HG03439 (cell line): ENCODE measurements around the gene ALPP.

Experiments used
- ATAC-seq: cut with Tn5 transposase; IDR thresholded peaks from one replicate; pipeline ENCODE4 v1.9.1; 2021; ENCODE audit warnings: mild to moderate bottlenecking, moderate library complexity; ENCODE audit not compliant: unreplicated experiment

ALPP gene

GRCh38 chr2:232340171-232340935 is 38.2 kb upstream of the ALPP start:
- ATAC-seq: no peak

DNA sequence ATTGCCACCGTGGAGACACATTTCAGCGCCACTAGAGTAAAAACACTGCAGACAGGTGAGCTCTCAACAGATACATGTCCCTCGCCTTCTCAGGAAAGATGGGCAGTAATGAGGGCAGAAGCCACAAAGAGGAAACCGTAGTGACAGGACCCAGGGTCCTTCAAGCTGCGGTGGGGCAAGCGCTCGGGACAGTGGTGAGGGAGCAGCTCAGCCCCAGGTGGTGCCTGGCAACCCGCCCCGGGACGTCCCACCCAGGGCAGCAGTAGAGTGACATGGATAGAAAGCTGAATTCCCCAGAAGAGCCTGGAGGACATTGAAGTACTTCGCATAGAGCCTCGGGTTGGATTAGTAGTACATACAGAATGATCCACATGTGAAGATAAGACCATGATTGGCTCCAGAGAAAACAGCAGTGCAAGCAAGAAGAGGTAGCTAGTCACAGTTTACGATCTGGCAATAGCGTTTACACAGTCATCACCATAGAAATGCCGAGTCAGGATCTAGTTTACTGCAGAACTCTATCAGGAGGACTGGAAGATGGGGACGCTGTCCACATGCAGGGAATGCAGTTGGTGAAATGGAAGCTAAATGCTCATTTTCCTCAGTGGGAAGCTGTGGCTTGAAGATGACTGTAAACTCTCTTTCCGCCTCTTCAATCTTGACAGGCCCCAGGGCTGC is 37.4 kb upstream of the ALPP start:
- ATAC-seq: no peak

GRCh38 chr2:232341739-232342126 is 36.8 kb upstream of the ALPP start:
- no peak for ATAC-seq

- ATAC-seq: no peak
These were observed 35.7 kb upstream of the ALPP start for GRCh38 chr2:232342635-232343565.

DNA sequence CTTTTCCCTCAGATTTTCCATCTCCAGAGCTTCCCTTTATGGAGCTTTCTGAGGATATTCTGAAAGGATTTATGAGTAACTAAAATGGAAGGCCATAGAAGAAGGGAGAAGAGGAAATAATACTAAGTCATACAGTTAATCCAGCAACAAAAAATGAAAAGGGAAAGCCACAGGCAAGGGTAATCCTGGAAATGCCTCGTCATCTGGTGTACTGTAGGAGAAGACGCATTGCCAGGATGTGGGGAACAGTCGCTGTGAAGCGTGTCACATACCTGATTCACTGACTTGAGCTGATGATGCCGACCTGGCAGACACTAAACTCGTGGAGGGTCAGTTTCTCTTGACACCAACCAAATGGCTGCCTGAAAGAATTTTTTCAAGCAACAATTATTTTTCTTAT is 34.7 kb upstream of the ALPP start:
- ATAC-seq: no peak

- ATAC-seq: no peak
These were observed 33.3 kb upstream of the ALPP start for GRCh38 chr2:232345251-232345650.

- no peak for ATAC-seq
These were observed 31.2 kb upstream of the ALPP start for GRCh38 chr2:232347369-232347768.

- no peak for ATAC-seq
These were observed 29.6 kb upstream of the ALPP start for GRCh38 chr2:232348936-232349335.

DNA sequence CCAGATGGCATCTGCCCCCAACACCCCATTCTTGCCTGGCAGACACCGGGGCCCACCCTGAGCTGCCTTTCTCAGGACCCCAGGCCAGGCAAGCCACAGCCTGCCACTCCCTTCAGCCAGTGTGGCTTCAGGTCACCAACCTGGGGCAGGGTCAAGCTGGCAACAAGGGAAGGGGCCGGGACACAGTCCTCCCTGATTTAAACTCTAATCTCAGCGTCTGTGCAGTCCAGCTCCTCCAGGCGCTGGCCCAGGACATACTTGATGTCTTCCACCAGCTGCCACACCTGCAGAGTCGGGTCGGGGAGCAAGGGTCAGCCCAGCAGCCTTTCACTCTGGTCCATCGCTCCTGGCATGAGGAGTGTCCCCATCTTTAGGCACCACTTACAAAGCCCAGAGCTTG is 29.0 kb upstream of the ALPP start:
- no peak for ATAC-seq

- ATAC-seq: no peak
These were observed 28.5 kb upstream of the ALPP start for GRCh38 chr2:232349946-232350635.

- ATAC-seq: no peak
These were observed 27.5 kb upstream of the ALPP start for GRCh38 chr2:232350804-232351685.

GRCh38 chr2:232351686-232352510 is 26.7 kb upstream of the ALPP start:
- ATAC-seq: no peak

- no peak for ATAC-seq
These were observed 25.9 kb upstream of the ALPP start for GRCh38 chr2:232352511-232353091.

DNA sequence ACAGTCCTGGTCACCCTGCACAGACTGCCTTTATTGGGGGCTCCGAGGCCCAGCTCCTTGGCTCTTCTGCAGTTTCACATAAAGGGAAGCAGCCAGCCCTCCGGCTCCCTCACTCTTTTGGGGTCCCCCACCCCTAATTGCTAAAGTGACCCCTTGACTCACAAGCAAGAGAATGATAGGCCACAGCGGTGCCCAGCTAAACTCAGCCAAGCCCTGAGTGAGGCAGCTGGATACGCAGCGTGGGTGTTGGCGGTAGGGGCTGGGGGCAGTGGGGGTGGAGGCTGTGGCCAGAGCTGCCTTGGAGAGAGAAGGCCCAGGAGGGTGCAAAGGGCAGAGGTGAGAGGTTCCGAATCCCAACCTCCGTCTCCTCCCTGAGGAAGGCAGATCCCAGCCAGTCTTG is 25.5 kb upstream of the ALPP start:
- no peak for ATAC-seq

GRCh38 chr2:232353660-232354059 is 24.9 kb upstream of the ALPP start:
- no peak for ATAC-seq

GRCh38 chr2:232354069-232354468 is 24.5 kb upstream of the ALPP start:
- ATAC-seq: no peak

DNA sequence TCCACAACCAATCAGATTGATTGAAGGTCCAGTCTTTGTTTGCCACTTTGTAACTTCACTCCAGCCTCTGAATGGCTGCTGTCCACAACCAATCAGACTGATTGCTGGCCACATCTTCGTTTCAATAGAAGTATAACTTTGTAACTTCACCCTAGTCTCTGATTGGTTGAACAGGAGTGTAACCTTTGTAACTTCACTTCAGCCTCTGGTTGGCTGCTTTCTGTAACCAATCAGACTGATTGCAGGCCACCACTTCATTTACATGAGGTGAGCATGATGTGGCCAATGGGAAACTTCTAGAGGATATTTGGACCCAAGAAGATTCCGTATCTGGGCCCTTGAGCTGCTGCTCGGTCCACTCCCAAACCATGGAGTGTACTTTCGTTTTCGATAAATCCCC is 16.9 kb upstream of the ALPP start:
- ATAC-seq: no peak

DNA sequence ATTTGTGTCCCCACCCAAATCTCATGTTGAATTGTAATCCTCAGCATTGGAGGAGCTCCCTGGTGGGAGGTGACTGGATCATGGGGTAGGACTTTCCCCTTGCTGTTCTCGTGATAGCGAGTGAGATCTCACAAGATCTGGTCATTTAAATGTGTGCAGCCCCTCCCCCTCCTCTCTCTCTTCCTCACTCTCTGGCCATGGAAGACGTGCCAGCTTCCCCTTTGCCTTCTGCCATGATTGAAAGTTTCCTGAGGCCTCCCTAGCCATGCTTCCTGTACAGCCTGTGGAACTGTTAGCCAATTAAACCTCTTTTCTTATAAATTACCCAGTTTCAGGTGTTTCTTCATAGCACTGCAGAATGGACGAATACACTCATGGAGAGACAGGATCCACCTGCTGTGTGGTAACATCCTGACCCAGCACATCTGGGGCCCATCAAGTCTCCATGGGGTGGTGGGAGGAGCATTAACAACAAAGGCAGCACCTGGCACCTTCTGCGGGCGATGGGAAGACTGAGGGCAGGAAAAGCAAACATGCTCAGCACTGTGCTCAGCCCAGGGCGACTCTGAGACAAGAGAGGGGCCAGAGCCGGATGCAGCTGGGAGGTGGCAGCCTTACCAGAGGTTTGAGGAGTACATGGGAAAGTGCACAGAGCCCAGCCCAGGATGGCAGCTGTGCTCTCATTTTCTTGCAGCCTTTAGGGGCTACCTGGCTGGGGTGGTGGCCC is 16.2 kb upstream of the ALPP start:
- ATAC-seq: no peak
